Measurements from ENCODE around the gene BBLN. TPM values are rescaled to one million over a fixed set of nuclear protein-coding genes. Genes with fewer than 3 reads are reported as not detected.

Gene BBLN
- total RNA-seq, 1 experiment from 2014 or later = 74.9 TPM

DNA sequence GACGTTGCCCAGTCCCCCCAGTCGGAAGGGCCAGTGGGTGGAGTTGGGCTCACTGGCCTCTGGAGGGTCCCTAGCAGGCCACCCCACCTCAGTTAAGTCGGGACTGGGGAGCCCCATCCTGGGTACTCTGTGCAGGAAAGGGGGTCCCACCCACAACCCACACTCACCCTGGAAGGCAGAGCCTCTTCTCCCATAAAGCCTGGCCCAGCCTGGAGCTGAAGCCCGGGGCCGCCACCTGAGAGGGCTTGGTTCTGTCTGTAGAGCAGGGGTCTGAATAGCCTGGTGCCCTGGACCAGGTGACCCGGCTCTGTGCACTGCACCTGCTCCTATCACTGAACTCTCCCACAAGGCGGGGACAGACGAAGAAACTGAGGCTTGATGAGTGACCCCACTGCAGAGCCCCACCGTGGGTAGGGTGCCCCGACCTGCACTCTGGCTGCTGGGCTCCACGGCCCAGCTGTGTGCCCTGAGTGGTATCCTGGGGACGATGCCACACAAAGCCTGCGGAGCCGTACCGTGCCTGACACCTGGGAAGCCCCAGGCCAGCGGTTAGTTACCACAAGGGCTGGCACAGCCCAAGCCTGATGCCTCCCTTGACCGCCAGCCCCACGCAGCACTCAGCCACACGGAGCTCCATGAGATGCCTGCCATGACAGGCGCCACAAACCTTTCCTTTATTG, 39.9 kb upstream of the BBLN start:
- Histone ChIP-seq H3K4ac (ENCODE audit: low read depth, low read length) (no peak overlapping the region), H2BK20ac (ENCODE audit: low read depth, low read length, poor library complexity, severe bottlenecking) (no peak overlapping the region), H4K91ac (ENCODE audit: insufficient read length, low read depth, low read length) (no peak overlapping the region), H4K20me1 (ENCODE audit: control insufficient read depth, insufficient read depth, insufficient read length) (no peaks in the 10 kb centered on the region), H3K18ac (ENCODE audit: insufficient read length, low read depth, low read length) (no peak overlapping the region), H3K79me1 (ENCODE audit: insufficient read depth, low read depth, low read length, poor library complexity, severe bottlenecking) (no peaks in the 10 kb centered on the region), H3K4me1 (ENCODE audit: insufficient read depth, low read length) (no peaks in the 10 kb centered on the region), H3K27ac (ENCODE audit: insufficient read length, low read depth, low read length) (no peak overlapping the region), H2AFZ (ENCODE audit: low read length) (no peak overlapping the region), H2BK120ac (ENCODE audit: low read depth, low read length, poor library complexity, severe bottlenecking) (no peak overlapping the region), H3K14ac (ENCODE audit: insufficient read depth, low read length) (no peak overlapping the region), H3K9me3 (ENCODE audit: control insufficient read depth, low read depth, low read length) (no peaks in the 10 kb centered on the region), H3T11ph (ENCODE audit: low read length) (no peak overlapping the region), H4K5ac (ENCODE audit: insufficient read length, low read depth, low read length) (no peak overlapping the region), H2BK15ac (ENCODE audit: low read depth, low read length) (no peak overlapping the region), H2BK5ac (ENCODE audit: insufficient read length, low read length) (no peak overlapping the region), H3K23ac (ENCODE audit: insufficient read length, low read depth, low read length) (no peak overlapping the region), H4K8ac (replicated peaks; ENCODE audit: insufficient read length, low read depth, low read length) (no peak overlapping the region), H3K27me3 (ENCODE audit: insufficient read depth, low read length) (no peaks in the 10 kb centered on the region), H3K79me2 (ENCODE audit: insufficient read depth, low read length) (no peaks in the 10 kb centered on the region), H3K4me2 (ENCODE audit: insufficient read depth, insufficient read length, low read length) (no peak overlapping the region), H2BK12ac (ENCODE audit: insufficient read length, low read depth, low read length) (no peak overlapping the region), H3K23me2 (ENCODE audit: insufficient read length, low read depth, low read length, poor library complexity, severe bottlenecking) (no peaks in the 10 kb centered on the region), H2AK5ac (ENCODE audit: insufficient read length, low read length) (no peak overlapping the region), H3K56ac (ENCODE audit: insufficient read length, low read depth, low read length) (no peak overlapping the region), H3K9ac (ENCODE audit: extremely low read depth, insufficient read length, low read length) (no peak overlapping the region)
- TF ChIP-seq, protein P1, sequence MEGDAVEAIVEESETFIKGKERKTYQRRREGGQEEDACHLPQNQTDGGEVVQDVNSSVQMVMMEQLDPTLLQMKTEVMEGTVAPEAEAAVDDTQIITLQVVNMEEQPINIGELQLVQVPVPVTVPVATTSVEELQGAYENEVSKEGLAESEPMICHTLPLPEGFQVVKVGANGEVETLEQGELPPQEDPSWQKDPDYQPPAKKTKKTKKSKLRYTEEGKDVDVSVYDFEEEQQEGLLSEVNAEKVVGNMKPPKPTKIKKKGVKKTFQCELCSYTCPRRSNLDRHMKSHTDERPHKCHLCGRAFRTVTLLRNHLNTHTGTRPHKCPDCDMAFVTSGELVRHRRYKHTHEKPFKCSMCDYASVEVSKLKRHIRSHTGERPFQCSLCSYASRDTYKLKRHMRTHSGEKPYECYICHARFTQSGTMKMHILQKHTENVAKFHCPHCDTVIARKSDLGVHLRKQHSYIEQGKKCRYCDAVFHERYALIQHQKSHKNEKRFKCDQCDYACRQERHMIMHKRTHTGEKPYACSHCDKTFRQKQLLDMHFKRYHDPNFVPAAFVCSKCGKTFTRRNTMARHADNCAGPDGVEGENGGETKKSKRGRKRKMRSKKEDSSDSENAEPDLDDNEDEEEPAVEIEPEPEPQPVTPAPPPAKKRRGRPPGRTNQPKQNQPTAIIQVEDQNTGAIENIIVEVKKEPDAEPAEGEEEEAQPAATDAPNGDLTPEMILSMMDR (conservative IDR thresholded peaks at IDR 0.05) = no peak
- DNase-seq = no peak
- no CpG with 5 or more reads among the region's 20 CpGs for WGBS (ENCODE audit: extremely low coverage, insufficient read length, low lambda C conversion rate)
- Mint-ChIP-seq H3K9me3 (no peaks in the 10 kb centered on the region), H3K4me1 (peaks cover 11 to 12% of the 10 kb centered on the region in 2 experiments), H3K4me3 (no peak overlapping the region), H3K36me3 (ENCODE audit: insufficient read depth in 1 of 3, low read depth in 3 of 3) (peaks cover 17 to 47% (median 32%) of the 10 kb centered on the region in 3 experiments), H3K27me3 (ENCODE audit: low read depth) (no peaks in the 10 kb centered on the region), H3K27ac (no peak overlapping the region)
